GM19455 (cell line): ENCODE results near the gene LILRB5.
"Not testable (repeated sequence)": the region's sequence is repeated elsewhere in the genome, so short reads cannot be mapped to it uniquely, and the experiment has no call there.

Experiments used
- ATAC-seq: cut with Tn5 transposase; IDR thresholded peaks from one replicate; pipeline ENCODE4 v1.9.1; 2021; ENCODE audit not compliant: unreplicated experiment

LILRB5 gene

DNA sequence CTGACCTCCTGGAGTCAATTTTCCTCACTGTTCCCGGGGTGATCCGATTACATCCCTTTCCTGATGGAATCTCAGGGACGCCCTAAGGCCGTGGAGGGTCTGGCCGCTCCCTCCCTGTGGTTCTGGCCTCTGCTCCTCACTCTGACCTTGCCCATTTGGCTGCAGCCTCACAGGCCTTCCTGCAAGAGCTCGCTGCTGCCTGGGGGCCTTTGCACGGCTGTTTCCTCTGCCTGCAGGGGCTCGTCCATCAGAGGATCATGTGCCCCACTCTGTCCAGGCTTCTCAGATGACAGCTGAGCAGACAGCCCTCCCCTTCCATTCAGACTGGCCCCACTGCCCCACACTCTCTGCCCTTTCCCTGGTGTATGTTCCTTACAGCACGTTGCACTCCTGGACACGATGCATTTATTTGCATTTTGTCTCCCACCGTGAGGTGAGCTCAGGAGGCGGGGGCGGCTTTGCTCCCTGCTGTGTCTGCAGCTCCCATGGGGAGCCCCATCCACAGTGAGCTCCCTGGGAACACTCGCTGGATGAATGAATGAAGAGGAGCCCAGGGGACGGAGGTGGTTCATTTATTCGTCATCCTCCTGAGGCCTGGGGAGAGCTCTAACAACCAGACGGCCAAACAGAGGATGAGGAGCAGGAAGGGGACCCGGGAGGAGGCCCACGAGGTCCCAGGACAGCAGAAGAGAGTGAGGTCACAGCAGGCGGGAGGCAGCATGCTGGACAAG is 39.4 kb downstream of the LILRB5 start:
- ATAC-seq, result not testable (repeated sequence)

DNA sequence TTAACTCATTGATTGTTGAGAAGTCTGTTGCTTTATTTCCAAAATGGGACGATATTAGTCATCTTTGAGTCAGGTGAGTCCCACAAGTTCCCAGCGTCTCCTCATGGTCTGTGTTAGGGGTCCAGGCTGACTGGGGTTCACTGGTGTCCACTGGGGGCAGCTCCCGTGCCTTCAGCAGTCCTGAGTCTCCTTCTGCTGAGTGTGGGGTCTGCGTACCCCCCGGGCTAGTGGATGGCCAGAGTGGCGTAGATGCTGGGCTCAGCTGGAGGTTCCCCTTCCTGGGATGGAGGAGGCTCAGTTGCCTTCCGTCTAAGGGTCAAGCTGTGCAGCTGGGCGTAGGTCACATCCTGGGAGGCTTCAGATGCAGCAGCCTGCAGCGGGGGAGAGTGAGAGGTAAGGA is 40.2 kb downstream of the LILRB5 start:
- ATAC-seq, result no peak

DNA sequence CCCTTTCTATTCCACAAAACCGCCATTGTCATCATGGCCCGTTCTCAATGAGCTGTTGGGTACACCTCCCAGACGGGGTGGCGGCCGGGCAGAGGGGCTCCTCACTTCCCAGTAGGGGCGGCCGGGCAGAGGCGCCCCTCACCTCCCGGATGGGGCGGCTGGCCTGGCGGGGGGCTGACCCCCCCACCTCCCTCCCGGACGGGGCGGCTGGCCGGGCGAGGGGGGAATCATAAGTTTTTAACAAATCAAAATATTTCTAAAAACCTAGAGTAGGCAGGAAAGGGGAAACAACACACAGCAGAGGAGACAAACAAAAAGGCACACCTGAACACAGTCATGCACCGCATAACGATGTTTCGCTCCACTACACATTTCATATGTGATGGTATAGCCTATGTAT is 42.3 kb downstream of the LILRB5 start:
- not testable (repeated sequence) for ATAC-seq

DNA sequence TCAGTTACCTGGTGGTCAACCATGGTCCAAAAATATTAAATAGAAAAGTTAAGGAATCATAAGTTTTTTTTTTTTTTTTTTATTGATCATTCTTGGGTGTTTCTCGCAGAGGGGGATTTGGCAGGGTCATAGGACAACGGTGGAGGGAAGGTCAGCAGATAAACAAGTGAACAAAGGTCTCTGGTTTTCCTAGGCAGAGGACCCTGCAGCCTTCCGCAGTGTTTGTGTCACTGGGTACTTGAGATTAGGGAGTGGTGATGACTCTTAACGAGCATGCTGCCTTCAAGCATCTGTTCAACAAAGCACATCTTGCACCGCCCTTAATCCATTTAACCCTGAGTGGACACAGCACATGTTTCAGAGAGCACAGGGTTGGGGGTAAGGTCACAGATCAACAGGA is 42.9 kb downstream of the LILRB5 start:
- not testable (repeated sequence) for ATAC-seq

DNA sequence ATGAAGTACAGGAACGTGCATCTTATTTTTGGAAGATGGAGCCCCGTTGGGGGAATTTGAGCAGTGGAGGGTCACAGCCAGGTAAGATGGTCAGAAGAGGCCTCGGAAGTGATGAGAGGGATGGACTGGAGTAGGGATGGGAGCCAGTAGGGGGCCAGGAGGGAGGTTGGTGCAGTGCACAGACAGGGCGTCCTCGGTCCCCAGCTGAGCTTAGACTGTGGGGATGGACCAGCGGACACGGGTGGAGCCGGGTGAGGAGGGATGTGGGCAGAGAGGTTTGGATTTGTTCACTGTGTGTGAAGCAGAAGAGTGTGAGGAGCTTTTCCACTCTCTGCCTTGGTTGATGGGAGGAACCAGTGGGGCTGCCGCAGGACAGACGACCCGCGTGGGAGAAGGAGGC is 45.8 kb downstream of the LILRB5 start:
- no peak for ATAC-seq

DNA sequence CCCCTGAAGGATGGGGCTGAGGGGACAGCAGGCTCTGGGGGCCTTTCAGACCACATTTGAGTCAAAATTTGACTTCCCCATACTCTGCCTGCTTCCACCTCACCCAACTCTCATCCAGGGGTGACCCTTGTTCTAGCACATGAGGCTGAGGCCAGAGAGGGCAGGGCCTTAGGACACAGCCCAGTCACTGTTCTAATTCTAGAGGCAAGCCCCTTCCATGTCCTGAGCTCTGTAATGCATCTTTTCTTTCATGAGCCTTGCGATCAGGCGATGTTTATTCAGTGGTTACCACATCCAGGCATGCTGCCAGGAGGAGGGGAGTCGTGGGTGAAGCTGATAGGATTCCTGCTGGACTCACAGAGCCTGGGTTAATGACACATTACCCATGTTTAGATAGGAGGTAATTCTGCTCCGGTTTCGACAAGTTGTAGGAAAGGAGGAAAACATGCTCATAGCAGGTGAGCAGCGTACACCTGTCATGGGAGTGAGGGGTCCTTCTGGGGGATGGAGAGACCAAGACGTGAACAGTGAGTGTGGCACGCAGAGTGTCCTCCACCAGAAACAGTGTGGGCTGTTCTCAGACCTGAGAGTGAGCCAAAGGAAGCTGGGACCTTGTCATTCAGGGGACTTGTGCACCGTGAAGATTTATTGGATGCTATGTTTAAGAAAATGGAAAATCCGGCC is 47.1 kb downstream of the LILRB5 start:
- ATAC-seq, result no peak

DNA sequence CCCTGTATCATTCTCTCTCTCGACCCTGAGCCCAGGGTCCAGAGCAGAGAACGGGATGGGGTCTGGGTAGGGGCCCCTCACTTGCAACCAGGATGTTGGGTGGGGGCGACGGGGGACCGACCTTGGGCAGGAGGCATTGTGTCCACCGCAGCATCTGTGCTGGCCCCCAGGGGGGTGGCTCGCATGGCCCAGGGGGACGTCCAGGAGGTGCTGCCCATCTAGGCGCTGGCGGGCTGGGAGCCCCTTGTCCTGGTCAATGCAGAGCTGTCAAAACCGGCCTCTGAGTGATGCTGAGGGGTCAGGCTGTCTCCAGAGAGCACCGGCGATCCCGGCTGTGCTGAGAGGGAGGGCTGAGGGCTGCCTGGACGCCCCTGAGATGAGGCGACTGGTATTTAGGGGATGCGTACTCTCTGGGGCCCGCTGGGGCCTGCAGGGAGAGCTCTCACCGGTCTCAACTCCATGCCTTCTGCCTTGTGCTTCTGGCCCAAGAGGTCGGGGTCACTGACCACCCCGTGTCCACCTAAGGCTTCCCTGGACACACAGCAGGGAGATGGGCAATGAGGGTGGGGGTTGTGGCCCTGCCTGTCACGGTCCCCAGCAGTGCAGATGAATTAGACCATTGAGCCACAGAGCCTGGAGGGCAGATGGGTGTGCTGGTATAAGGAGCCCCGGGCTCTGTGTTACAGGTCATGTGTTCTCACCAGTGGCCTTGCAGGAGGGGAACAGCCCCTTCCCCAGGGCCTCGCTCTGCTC is 47.8 kb downstream of the LILRB5 start:
- no peak for ATAC-seq

DNA sequence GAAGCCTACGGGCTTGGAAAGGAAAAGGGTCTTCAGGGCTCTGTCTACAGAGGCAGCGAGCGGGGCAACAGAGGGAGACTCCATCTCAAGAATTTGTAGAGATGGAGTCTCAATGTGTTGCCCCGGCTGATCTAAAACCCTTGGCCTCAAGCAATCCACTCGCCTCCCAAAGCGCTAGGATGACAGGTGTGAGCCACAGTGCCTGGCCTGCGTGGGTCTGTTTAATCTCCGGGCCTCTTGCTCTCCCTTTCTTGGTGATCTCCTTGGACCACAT is 48.4 kb downstream of the LILRB5 start:
- ATAC-seq, result no peak

DNA sequence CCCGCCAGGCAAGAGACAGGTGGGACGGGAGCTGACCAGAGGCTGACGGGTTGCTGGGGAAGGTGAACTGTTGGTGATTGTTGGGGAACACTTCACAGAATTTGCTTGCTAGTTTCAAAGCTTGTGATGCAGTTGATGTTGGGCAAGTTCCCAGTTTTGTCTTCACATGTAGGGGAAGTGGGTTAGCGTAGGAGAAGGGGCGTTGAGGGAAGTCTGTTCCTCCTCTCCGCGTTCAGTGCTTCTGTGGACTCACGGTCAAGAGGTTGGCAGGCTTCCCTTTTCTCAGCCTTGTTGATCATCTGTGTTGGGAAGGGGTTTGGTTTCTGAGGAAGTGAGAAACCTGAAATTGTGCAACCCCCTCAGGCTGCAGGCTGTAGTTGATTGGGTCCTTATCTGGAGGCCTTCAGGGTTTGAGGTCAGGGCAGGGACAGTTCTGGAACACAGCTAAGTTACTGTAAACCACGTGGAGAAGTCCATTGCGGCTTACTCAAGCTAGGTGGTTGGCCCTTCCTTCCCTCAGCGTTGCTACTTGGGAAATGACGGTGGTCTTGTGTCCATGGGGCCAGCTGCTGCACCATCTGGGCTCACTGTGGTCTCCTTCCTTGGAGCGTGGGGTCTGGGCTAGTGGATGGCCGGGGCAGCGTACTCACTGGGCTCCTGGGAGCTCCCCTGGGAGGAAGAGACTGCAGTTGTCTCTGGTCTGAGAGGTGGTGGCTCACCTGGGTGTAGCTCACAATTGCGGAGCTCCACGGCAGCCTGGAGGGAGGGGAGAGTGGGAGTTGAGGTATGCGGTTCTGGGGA is 48.9 kb downstream of the LILRB5 start:
- ATAC-seq, result no peak

DNA sequence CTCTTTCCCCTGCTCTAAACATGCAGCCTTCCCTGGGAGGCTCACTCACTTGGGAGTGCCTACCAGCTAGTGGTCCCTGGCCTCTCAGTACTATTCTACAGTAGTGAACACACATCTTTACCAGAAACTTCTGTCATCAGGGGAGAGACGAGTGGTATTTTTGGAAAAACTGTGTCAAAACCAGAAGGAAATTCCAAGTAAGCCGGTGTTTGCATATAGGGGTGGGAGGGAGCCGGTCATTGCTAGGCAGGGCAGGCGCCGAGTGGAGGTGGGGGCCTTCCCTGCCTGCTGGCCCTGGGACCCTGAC is 49.4 kb downstream of the LILRB5 start:
- ATAC-seq, result no peak

DNA sequence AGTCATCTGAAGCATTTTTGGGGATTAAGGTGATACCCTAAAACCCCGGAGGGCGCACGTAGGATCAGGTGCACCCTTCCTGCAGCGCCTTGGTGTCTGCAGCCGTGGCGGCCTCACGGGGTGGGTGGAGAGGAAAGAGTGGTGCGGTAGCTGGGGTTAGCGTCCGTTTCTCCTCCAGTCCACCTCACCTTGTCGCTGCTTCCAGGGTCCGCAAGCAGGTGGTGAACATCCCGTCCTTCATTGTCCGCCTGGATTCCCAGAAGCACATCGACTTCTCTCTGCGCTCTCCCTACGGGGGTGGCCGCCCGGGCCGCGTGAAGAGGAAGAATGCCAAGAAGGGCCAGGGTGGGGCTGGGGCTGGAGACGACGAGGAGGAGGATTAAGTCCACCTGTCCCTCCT is 49.9 kb downstream of the LILRB5 start:
- not testable (repeated sequence) for ATAC-seq

DNA sequence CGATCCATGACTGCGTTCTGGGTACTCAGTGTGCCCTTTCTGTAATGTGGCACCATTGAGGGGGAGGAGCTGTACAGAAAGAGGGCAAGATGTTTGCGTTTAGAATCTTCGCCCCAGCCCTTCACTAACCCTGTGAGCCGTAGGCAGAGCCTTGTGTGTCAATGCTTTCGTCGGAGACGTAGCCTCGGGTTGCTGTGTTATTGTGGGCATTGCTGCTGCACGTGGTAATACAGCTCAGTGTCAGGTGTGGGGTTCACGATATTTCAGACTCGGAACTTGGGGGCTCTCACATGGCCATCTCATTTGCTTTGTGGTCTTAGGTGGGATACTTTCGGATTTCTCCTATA is 50.3 kb downstream of the LILRB5 start:
- no peak for ATAC-seq

DNA sequence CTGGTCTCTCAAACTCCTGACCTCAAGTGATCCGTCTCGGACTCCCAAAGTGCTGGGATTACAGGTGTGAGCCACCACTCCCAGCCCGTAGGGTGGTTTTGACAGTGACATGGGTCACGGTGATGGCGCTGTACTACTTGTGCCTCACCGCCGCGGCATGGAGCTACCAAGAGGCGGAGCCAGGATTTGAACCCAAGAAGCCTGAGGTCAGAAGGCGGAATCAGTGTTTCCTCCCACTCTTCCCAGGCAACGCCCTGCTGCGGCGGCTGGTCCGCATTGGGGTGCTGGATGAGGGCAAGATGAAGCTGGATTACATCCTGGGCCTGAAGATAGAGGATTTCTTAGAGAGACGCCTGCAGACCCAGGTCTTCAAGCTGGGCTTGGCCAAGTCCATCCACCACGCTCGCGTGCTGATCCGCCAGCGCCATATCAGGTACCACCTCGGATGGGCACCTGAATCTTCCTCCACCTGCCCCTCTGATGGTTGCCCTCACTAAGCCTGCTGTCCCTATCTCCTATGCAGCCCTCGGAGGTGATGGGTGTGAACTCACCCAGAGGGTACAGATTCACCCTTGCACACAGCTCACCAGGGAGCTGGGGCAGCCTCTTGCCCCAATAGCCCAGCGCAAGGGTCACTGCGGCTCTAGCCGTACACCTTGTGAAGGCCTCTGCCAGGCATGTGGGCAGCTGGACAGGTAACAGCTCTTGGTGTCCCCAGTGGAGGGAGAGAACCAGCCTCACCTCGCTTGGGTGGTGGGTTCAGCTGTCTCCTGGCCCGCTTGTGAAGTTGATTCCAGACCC is 50.8 kb downstream of the LILRB5 start:
- no peak for ATAC-seq

DNA sequence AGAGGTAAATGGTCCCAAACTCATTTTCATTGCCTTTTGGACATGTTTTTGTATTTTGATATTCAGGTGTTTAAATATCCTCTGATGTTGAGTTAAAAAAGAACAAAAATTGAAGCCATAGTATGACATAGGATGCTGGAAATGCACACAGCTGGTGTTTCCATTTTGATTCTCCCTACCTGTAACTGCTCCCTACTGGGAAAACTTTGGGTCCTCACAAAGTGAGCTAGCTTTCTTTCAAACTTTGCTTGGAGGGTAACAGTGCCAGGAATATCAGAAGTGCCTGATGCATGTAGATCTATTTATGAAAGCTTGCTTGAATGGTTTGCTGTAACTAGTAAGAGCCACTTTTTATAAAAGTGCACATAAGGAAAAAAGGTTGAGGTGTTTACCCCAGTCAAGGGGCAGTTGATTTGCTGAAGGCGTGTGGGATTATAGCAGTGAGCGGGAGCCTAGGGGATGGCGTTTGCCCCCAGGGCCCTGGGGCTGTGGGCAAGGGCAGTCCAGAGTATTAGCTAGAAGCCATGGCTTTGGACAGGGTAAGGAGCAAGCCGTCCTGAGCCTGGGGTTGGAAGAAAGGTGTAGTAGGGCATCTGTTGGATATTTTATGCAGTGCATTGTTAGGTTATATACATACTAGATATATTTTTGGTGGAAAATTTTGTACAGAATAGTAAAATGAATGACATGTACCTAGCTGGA is 52.2 kb downstream of the LILRB5 start:
- no peak for ATAC-seq

DNA sequence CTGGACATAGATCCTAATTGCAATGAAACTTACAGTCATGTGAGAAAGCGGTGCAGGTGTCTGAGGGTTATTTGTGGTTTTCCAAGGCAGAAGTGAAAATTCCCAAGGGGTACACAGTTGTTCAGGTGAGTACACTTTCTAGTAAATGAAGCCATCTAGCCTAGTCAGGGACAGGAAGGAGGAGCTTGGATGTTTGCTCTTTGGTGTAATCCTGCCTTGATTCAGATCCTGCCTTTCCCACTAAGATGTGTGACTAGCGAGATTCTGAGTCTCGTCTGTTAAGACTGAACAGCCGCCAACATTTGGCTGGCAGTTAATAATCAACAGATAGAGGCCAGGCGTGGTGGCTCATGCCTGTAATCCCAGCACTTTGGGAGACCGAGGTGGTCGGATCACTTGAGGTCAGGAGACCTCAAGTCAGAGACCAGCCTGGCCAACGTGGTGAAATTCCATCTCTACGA is 53.9 kb downstream of the LILRB5 start:
- no peak for ATAC-seq

DNA sequence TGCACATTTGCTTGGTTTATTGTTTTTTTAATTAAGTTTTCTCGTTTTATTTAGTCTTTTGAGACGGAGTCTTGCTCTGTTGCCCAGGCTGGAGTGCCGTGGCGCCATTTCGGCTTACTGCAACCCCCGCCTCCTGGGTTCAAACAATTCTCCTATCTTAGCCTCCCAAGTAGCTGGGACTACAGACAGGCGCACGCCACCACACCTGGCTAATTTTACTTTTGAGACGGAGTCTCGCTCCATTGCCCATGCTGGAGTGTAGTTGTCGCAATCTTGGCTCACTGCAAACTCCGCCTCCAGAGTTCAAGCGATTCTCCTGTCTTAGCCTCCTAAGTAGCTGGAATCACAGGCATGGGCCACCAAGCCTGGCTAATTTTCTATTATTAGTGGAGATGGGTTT is 55.1 kb downstream of the LILRB5 start:
- ATAC-seq, result no peak

DNA sequence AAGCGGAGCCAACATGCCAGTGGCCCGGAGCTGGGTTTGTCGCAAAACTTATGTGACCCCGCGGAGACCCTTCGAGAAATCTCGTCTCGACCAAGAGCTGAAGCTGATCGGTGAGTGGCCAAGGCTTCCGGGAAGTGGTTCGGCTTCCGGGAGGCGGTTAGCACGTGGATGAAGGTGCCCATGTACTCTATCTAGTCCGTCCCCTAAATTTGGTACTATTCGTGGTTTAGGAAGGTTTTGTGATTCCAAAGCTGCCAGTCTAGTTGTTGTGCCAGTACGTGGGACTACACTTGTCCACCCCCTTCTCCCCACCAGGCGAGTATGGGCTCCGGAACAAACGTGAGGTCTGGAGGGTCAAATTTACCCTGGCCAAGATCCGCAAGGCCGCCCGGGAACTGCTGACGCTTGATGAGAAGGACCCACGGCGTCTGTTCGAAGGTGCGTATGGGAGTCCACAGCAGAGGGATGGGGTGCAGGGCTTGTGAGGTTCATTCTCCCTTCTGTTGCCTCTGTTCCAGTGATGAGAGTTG is 55.8 kb downstream of the LILRB5 start:
- no peak for ATAC-seq
